Peyer's patch (tissue), 4 donors: Measurements from ENCODE around the gene AHSP.
"Not testable (repeated sequence)": the region's sequence is repeated elsewhere in the genome, so short reads cannot be mapped to it uniquely, and the experiment has no call there.

Source experiments
- POLR2A ChIP-seq, 2 donors: fragments of 450-650 bp; IDR thresholded peaks; one replicate each; pipeline ENCODE4 v1.5.1; 2017; ENCODE audit warnings: antibody characterized with exemption in 2 of 2, mild to moderate bottlenecking in 2 of 2, moderate library complexity in 2 of 2
- TF ChIP-seq, protein P1 (sequence below), 6 experiments: fragments of 450-650 bp in 4 of 6; fragments of 200-600 bp in 2 of 6; sonication (generic) in 1 of 6; IDR thresholded peaks; one replicate each; pipeline ENCODE4 v1.5.1; 2017 to 2019; ENCODE audit warnings: antibody characterized with exemption in 6 of 6, mild to moderate bottlenecking in 3 of 6, moderate library complexity in 1 of 6

DNA sequence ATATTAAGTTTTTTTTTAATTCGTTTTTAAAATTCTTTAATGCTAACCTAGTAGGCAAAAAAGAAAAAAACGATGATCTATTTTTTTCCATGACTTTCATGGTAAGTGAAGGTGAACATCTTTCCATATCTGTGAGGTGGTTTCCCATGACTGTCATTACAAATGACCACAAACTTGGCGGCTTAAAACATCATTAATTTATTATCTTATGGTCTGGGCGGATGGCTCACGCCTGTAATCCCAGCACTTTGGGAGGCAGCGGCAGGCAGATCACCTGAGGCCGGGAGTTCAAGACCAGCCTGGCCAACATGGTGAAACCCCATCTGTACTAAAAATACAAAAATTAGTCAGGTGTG, 10.5 kb downstream of the AHSP start:
- TF ChIP-seq, protein P1, sequence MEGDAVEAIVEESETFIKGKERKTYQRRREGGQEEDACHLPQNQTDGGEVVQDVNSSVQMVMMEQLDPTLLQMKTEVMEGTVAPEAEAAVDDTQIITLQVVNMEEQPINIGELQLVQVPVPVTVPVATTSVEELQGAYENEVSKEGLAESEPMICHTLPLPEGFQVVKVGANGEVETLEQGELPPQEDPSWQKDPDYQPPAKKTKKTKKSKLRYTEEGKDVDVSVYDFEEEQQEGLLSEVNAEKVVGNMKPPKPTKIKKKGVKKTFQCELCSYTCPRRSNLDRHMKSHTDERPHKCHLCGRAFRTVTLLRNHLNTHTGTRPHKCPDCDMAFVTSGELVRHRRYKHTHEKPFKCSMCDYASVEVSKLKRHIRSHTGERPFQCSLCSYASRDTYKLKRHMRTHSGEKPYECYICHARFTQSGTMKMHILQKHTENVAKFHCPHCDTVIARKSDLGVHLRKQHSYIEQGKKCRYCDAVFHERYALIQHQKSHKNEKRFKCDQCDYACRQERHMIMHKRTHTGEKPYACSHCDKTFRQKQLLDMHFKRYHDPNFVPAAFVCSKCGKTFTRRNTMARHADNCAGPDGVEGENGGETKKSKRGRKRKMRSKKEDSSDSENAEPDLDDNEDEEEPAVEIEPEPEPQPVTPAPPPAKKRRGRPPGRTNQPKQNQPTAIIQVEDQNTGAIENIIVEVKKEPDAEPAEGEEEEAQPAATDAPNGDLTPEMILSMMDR (IDR thresholded peaks at IDR 0.05), result not testable (repeated sequence)
- not testable (repeated sequence) for TF ChIP-seq POLR2A (IDR thresholded peaks at IDR 0.05)
